ENCODE results near the gene GABBR2. TPM values are rescaled to one million over a fixed set of nuclear protein-coding genes. Genes with fewer than 3 reads are reported as not detected.

The GABBR2 gene
- total RNA-seq, 1 donor from 2014 or later, result 0.68 TPM

DNA sequence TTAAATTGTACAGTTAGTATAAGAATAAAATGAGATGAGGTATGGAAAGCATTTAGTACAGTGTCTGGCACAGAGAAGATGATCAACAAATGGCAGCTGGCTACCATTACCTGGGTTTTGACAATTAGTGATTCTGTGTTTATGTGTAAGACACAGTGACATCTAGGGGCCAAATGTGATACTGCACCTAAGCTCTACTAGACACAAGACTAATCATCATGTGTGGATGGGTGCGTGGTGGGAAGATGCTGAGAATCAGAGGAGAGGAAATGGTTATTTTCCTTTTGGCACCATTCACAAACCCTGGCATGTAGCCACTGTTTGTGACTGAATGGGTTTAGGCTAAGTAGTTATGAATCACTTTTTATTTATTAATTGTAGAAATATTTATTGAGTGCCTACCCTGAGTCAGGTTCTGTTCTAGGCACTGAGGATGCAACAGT is 343.5 kb downstream of the GABBR2 start:
- DNase-seq, result peak; percentile 93

- no peak for DNase-seq
Measured at GRCh38 chr9:98364086-98364485, 344.6 kb downstream of the GABBR2 start.

GRCh38 chr9:98363644-98364043 is 345.1 kb downstream of the GABBR2 start:
- DNase-seq, result no peak

GRCh38 chr9:98362624-98363252 is 346.0 kb downstream of the GABBR2 start:
- DNase-seq, result no peak

GRCh38 chr9:98361645-98362044 is 347.1 kb downstream of the GABBR2 start:
- no peak for DNase-seq

DNA sequence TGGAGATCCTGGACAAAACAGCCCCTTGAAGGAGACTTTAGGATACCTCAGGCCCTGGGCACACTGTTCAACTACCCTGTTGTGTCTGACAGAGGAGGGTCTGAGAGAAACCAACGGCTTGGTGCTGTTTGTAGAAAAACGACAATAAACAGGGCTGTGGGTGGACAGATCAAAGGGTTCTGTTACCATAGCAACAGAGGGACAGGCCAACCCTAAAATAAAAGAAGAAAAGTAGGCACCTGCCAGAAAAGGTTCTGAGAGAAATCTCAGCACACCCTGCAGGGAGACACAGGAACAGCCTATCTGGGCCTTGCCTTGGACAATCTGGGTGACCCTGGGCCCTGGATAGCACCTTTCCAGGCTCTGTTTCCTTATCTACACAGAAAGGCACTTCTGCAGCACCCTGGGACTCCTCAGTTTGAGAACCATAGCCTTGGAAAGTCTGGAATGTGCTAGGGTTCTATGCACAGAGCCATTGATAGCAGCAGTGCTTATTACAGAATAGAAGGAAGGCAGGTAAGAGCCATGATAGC is 348.5 kb downstream of the GABBR2 start:
- DNase-seq, result no peak

DNA sequence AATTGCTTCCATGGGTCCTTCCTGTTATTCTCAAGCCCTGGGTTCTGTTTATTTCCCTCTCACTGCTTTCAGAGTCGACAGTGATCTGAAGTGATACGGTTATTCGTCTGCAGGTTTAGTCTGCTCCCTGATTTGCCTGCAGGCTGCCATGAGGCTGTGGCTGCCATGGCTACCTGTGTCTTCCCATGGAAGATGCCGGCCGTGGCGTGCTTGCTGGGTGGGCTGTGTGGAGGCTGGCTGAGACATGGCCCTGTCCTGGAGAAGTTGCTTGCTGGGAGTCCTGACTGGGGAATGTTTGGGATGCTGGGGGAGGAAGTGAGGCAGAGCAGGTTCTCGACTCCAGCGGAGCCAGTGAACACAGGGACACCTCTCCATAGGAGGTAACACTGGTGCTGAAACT is 349.2 kb downstream of the GABBR2 start:
- DNase-seq, result no peak

- peak; percentile 63 for DNase-seq
Measured at GRCh38 chr9:98357921-98358535, 350.7 kb downstream of the GABBR2 start.

DNA sequence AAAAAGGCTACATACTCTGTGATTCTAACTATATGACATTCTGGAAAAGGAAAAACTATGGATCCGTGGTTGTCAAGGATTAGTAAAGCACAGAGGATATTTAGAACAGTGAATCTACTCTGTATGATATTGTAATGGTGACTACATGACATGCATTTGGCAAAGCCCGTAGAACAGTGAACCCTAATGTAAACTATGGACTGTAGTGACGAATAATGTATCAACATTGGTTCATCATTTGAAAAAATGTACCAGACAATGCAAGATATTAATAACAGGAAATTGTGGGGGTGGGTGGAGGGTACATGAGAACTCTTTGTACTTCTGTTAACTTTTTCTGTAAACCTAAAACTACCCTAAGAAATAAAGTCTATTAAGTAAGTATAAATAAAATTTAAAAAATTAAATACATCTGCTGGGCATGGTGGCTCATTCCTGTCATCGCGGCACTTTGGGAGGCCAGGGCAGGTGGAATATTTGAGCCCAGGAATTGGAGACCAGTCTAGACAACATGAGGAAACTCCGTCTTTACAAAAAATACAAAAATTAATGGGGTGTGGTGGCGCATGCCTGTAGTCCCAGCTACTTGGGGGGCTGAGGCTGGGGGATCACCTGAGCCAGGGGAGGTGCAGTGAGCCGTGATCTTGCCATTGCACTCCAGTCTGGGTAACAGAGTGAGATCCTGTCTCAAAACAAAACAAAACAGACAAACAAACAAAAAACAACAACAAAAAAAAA is 351.6 kb downstream of the GABBR2 start:
- DNase-seq, result peak; percentile 77

- DNase-seq, result peak; percentile 25
Measured at GRCh38 chr9:98356326-98356725, 352.4 kb downstream of the GABBR2 start.

GRCh38 chr9:98351370-98351769 is 357.4 kb downstream of the GABBR2 start:
- DNase-seq, result no peak

- no peak for DNase-seq
Measured at GRCh38 chr9:98347642-98348041, 361.1 kb downstream of the GABBR2 start.

GRCh38 chr9:98345011-98345410 is 363.7 kb downstream of the GABBR2 start:
- DNase-seq, result no peak

- DNase-seq, result no peak
Measured at GRCh38 chr9:98344581-98344980, 364.2 kb downstream of the GABBR2 start.

DNA sequence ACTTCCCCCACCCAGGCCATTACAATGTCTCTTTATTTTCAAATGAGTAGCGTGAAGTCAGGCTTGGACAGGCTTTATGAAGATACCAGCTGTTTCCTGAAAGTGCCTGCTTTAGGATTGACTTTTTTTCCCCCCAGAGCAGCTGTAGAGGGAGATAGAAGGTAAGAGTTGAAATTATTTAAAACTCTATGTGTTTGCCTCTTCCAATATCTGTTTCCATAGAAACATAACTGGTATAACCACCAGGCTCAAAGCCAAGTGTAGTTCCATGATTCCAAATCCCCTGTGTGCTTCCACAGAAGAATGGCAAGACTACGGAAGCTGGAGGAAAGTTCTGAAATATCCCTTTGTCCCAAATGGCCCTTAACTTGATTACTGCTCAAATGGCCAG is 365.9 kb downstream of the GABBR2 start:
- peak; percentile 70 for DNase-seq

GRCh38 chr9:98342098-98342819 is 366.5 kb downstream of the GABBR2 start:
- DNase-seq, result no peak

- peak; percentile 63 for DNase-seq
Measured at GRCh38 chr9:98341157-98342097, 367.3 kb downstream of the GABBR2 start.

GRCh38 chr9:98339987-98340800 is 368.5 kb downstream of the GABBR2 start:
- DNase-seq, result no peak

DNA sequence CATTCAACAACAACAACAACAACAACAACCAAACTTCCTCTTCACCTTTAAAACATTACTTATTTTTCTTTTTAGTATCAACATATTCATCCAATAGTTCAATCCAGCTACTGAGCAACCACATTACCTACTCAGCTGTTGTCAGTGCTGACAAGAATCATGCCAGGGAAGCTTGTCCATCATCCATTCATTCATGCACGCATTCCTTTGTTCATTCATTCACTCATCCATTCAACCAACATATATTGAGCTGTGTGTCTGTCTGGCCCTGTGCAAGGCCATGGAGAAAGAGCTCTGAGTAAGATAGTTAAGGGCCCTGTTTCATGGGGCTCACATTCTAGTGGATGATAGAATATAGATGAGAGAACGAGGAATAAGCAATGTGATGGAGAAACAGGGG is 373.1 kb downstream of the GABBR2 start:
- no peak for DNase-seq

DNA sequence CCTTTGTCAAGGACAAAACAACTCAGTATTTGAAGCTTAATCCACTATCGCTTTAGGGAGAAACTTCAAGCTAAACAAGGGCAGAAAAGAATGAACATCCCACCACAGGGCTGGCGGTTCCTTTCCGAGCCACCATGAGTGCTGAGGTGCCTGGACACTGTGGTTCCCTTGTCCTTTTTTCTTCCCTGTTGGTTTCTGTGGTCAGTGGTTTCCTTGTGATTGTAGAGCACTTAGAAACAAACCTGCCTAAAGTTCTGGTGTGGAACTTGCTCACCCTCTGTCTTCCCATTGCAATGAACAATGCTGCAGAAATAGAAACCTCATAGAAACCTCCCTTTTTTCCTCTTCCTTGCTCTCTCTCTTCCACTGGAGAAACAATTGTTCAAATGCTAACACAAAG is 373.9 kb downstream of the GABBR2 start:
- no peak for DNase-seq
